Heart left ventricle (tissue), 16 donors: ENCODE results near the gene ALAS1. TPM values are rescaled to one million over a fixed set of nuclear protein-coding genes. Genes with fewer than 3 reads are reported as not detected.

Experiments used
- ATAC-seq, 4 donors: fragments of 200-7000 bp; cut with Tn5 transposase; one replicate each; pipeline ENCODE4 v1.9.1; 2020 to 2022; ENCODE audit warnings: moderate library complexity in 4 of 4, mild to moderate bottlenecking in 3 of 4, moderate number of reproducible peaks in 1 of 4
- DNase-seq, 5 donors: peaks; one replicate each; pipeline ENCODE4 v3.0.0-alpha.2; 2020
- H3K27ac ChIP-seq, 12 donors: fragments of 200-600 bp; sonication (generic) in 4 of 12; one replicate each; pipeline versions ENCODE4 v1.5.0 to v1.8.0; 2016 to 2022; ENCODE audit warnings: mild to moderate bottlenecking in 2 of 12
- H3K27me3 ChIP-seq, 9 donors: fragments of 200-600 bp; sonication (generic) in 2 of 9; one replicate each; pipeline versions ENCODE4 v1.5.1 to v1.8.0; 2016 to 2022; ENCODE audit warnings: mild to moderate bottlenecking in 3 of 9
- H3K36me3 ChIP-seq, 9 donors: fragments of 200-600 bp; sonication (generic) in 2 of 9; one replicate each; pipeline versions ENCODE4 v1.5.0 to v1.8.0; 2018 to 2022; ENCODE audit warnings: mild to moderate bottlenecking in 2 of 9
- H3K4me1 ChIP-seq, 12 donors: fragments of 200-600 bp; sonication (generic) in 4 of 12; one replicate each; pipeline versions ENCODE4 v1.5.0 to v1.8.0; 2016 to 2022; ENCODE audit warnings: mild to moderate bottlenecking in 3 of 12
- H3K4me3 ChIP-seq, 12 donors: fragments of 200-600 bp; sonication (generic) in 4 of 12; one replicate each; pipeline versions ENCODE4 v1.5.0 to v1.8.0; 2017 to 2022; ENCODE audit warnings: mild to moderate bottlenecking in 9 of 12, moderate library complexity in 4 of 12
- H3K9me3 ChIP-seq, 12 donors: fragments of 200-600 bp; sonication (generic) in 4 of 12; one replicate each; pipeline versions ENCODE4 v1.5.0 to v1.8.0; 2016 to 2022; ENCODE audit warnings: mild to moderate bottlenecking in 1 of 12
- CTCF ChIP-seq, 12 donors: fragments of 200-600 bp; sonication (generic) in 4 of 12; IDR thresholded peaks; one replicate each; pipeline versions ENCODE4 v1.5.0 to v1.8.0; 2018 to 2022; ENCODE audit warnings: antibody characterized with exemption in 12 of 12, mild to moderate bottlenecking in 5 of 12
- POLR2A ChIP-seq, 2 donors: fragments of 450-650 bp; IDR thresholded peaks; one replicate each; pipeline ENCODE4 v1.6.1; 2017; ENCODE audit warnings: antibody characterized with exemption in 2 of 2, mild to moderate bottlenecking in 2 of 2, moderate library complexity in 2 of 2
- WGBS, 4 donors: extraction: QIAGEN DNeasy Blood & Tissue Kit in 2 of 4; methylation state at CpG; one replicate each; pipeline versions ENCODE4 v1.1.5 to v1.1.7; 2013 to 2018; 5-methylcytosine and 5-hydroxymethylcytosine counted together
- intact Hi-C, 10 donors: fragments of 100-400 bp; cut with DNase I; formaldehyde crosslinking; loops; one replicate each; pipeline versions ENCODE4 v1.11.1 to v1.14.2; 2022
- polyA plus RNA-seq, 2 donors: library from polyadenylated mRNA; stranded (reverse); fragments of 200-250 nt; gene quantifications; one replicate each; pipeline ENCODE4 v1.2.3, GENCODE V29; 2013
- total RNA-seq, 9 donors: library from RNA; depleted of rRNA in 2 of 9; stranded (reverse); fragments of >200 nt in 2 of 9; fragmentation: NEBNext Ultra II Directional in 3 of 9; extraction: Animal tissue kit (Norgen Biotek cat#: 25700) in 3 of 9; gene quantifications; one replicate each; pipeline versions ENCODE4 v1.1.0 to v1.2.4, GENCODE V29; 2016 to 2023
- donor health status: ischemic (EF 13 %, LVEDD 7.1; RV severe dilation, severe dysfunction).
- donor health status: healthy with polysubstance abuse.
- donor health status: DM: no; HTN: yes; CAD: no.
- donor health status: DM: no; HTN: no; CAD: no.
- donor health status: ischemic (EF 25% LVEDD 6.9; RV normal size, moderate dysfunction).
- donor health status: ischemic (EF 25% LVEDD 5.7; RV mildly dilated, moderate dysfunction).
- donor health status: healthy.
- donor health status: DM: yes; HTN: yes; CAD: no.
- donor health status: ischemic (EF 35%, LVEDD 5.7; RV mildly dilated, moderate dysfunction).
- donor health status: nonischemic (EF 11% LVEDD 7.7; RV severe dilation, severe dysfunction).
- donor health status: DM: yes; HTN: yes; CAD: no.
- donor health status: PGD.
- donor health status: ischemic (EF 29% LVEDD 5.4; RV normal size, mild dysfunction).
- donor health status: nonischemic (EF 23%, LVEDD 6.1; RV moderate dilation, normal function).

Gene ALAS1
- total and polyA plus RNA-seq, 11 donors = 77.9 to 213 (median 132) TPM

GRCh38 chr3:52248165-52248541 lies 50.2 kb downstream of the ALAS1 start:
- Histone ChIP-seq H3K9me3 (no peaks in the 10 kb centered on the region), H3K4me3 (no peak overlapping the region), H3K27me3 (no peaks in the 10 kb centered on the region), H3K4me1 (peaks cover 0 to 78% (median 9%) of the 10 kb centered on the region in 12 donors), H3K36me3 (peaks cover 0 to 55% (median 40%) of the 10 kb centered on the region in 9 donors), H3K27ac (peak overlapping the region in 1 of 12 donors; percentile 1)
- intact Hi-C loops = no loop called here
- 86 to 96% (median 89%) methylated on average over 9 to 10 of the region's 10 CpGs for WGBS, 4 donors
- ATAC-seq (no peak), DNase-seq (no peak)
- TF ChIP-seq CTCF (IDR thresholded peaks at IDR 0.05) = no peak
- TF ChIP-seq POLR2A (IDR thresholded peaks at IDR 0.05) = no peak

- no peak overlapping the region for H3K4me3 ChIP-seq
- peak in 3 of 5 donors; percentile 30 to 80 (median 72) for DNase-seq
- 60 to 69% (median 66%) methylated on average over 9 to 10 of the region's 10 CpGs for WGBS, 4 donors
- H3K36me3 ChIP-seq = peaks cover 0 to 63% (median 48%) of the 10 kb centered on the region in 9 donors
- peak overlapping the region in 1 of 12 donors; percentile 27 for H3K27ac ChIP-seq
- peak in 1 of 4 donors; percentile 2 for ATAC-seq
- peaks cover 0 to 78% (median 9%) of the 10 kb centered on the region in 12 donors for H3K4me1 ChIP-seq
- intact Hi-C loops = no loop called here
- TF ChIP-seq CTCF (IDR thresholded peaks at IDR 0.05) = no peak
- TF ChIP-seq POLR2A (IDR thresholded peaks at IDR 0.05) = no peak
- no peaks in the 10 kb centered on the region for H3K9me3 ChIP-seq
- no peaks in the 10 kb centered on the region for H3K27me3 ChIP-seq
Measured at GRCh38 chr3:52248816-52249547, 51.0 kb downstream of the ALAS1 start.

- 78 to 86% (median 81%) methylated on average over 1 to 6 of the region's 6 CpGs for WGBS, 4 donors
- TF ChIP-seq POLR2A (IDR thresholded peaks at IDR 0.05) = no peak
- TF ChIP-seq CTCF (IDR thresholded peaks at IDR 0.05) = no peak
- H3K27ac ChIP-seq = no peak overlapping the region
- peaks cover 0 to 70% (median 55%) of the 10 kb centered on the region in 9 donors for H3K36me3 ChIP-seq
- DNase-seq = no peak
- no peaks in the 10 kb centered on the region for H3K27me3 ChIP-seq
- no peaks in the 10 kb centered on the region for H3K9me3 ChIP-seq
- H3K4me3 ChIP-seq = no peak overlapping the region
- ATAC-seq = no peak
- peaks cover 0 to 78% (median 9%) of the 10 kb centered on the region in 12 donors for H3K4me1 ChIP-seq
- intact Hi-C loops = no loop called here
Measured at GRCh38 chr3:52249683-52250082, 51.7 kb downstream of the ALAS1 start.

- TF ChIP-seq CTCF (IDR thresholded peaks at IDR 0.05) (no peak), POLR2A (IDR thresholded peaks at IDR 0.05) (no peak)
- WGBS, 4 donors = 71 to 97% (median 93%) methylated on average over 1 of the region's 1 CpG; no CpG with 5 or more reads in 1 of the 4 donors
- Histone ChIP-seq H3K4me3 (no peak overlapping the region), H3K27me3 (no peaks in the 10 kb centered on the region), H3K9me3 (no peaks in the 10 kb centered on the region), H3K27ac (no peak overlapping the region), H3K36me3 (peaks cover 0 to 74% (median 60%) of the 10 kb centered on the region in 9 donors), H3K4me1 (peaks cover 0 to 74% (median 7%) of the 10 kb centered on the region in 12 donors)
- intact Hi-C loops = no loop called here
- ATAC-seq = no peak
- no peak for DNase-seq
Measured at GRCh38 chr3:52250122-52250521, 52.2 kb downstream of the ALAS1 start.
